HG03442 (cell line): ENCODE data around the gene ULBP1.
"Not testable (repeated sequence)": the region's sequence is repeated elsewhere in the genome, so short reads cannot be mapped to it uniquely, and the experiment has no call there.

ENCODE experiments used
- ATAC-seq: cut with Tn5 transposase; IDR thresholded peaks from one replicate; pipeline ENCODE4 v1.9.1; 2021; ENCODE audit warnings: mild to moderate bottlenecking, moderate library complexity; ENCODE audit not compliant: unreplicated experiment

Gene ULBP1

GRCh38 chr6:149933036-149933435 is 30.7 kb upstream of the ULBP1 start:
- no peak for ATAC-seq

GRCh38 chr6:149933461-149933860 is 30.3 kb upstream of the ULBP1 start:
- no peak for ATAC-seq

- no peak for ATAC-seq
Observed at GRCh38 chr6:149934249-149935156, 29.2 kb upstream of the ULBP1 start.

- no peak for ATAC-seq
Observed at GRCh38 chr6:149935246-149935645, 28.5 kb upstream of the ULBP1 start.

GRCh38 chr6:149935668-149936067 is 28.1 kb upstream of the ULBP1 start:
- ATAC-seq: no peak

- ATAC-seq: no peak
Observed at GRCh38 chr6:149936743-149937142, 27.0 kb upstream of the ULBP1 start.

- ATAC-seq: not testable (repeated sequence)
Observed at GRCh38 chr6:149938013-149938570, 25.7 kb upstream of the ULBP1 start.

GRCh38 chr6:149938571-149939355 is 25.0 kb upstream of the ULBP1 start:
- peak; percentile 77 for ATAC-seq

GRCh38 chr6:149939356-149939648 is 24.4 kb upstream of the ULBP1 start:
- no peak for ATAC-seq

- no peak for ATAC-seq
Observed at GRCh38 chr6:149939909-149940671, 23.7 kb upstream of the ULBP1 start.

- ATAC-seq: no peak
Observed at GRCh38 chr6:149940672-149940982, 23.1 kb upstream of the ULBP1 start.

- peak; percentile 41 for ATAC-seq
Observed at GRCh38 chr6:149941583-149942460, 21.9 kb upstream of the ULBP1 start, which contains the start of gene ULBP2. Gene ULBP2 (plus strand): TSS chr6:149942014. CDS start chr6:149942073, 59 bp downstream.

GRCh38 chr6:149942461-149942829 is 21.3 kb upstream of the ULBP1 start:
- ATAC-seq: no peak

GRCh38 chr6:149943321-149943720 is 20.4 kb upstream of the ULBP1 start:
- ATAC-seq: not testable (repeated sequence)

GRCh38 chr6:149945276-149945675 is 18.5 kb upstream of the ULBP1 start:
- ATAC-seq: not testable (repeated sequence)

GRCh38 chr6:149946631-149947030 is 17.1 kb upstream of the ULBP1 start:
- ATAC-seq: not testable (repeated sequence)

GRCh38 chr6:149947533-149947932 is 16.2 kb upstream of the ULBP1 start:
- ATAC-seq: not testable (repeated sequence)

GRCh38 chr6:149948011-149948410 is 15.7 kb upstream of the ULBP1 start:
- ATAC-seq: no peak

GRCh38 chr6:149948616-149949015 is 15.1 kb upstream of the ULBP1 start:
- no peak for ATAC-seq

GRCh38 chr6:149950423-149950822 is 13.3 kb upstream of the ULBP1 start:
- ATAC-seq: no peak
